Activated CD8-positive, alpha-beta memory T cell treated with anti-CD3 and anti-CD28 coated beads for 4 hours (primary cell): ENCODE measurements around the gene SFMBT2.

Experiments
- DNase-seq, 2 donors: peaks; one replicate each; pipeline ENCODE4 v3.0.0-alpha.2; 2020; ENCODE audit warnings: low read depth in 2 of 2

Gene SFMBT2

DNA sequence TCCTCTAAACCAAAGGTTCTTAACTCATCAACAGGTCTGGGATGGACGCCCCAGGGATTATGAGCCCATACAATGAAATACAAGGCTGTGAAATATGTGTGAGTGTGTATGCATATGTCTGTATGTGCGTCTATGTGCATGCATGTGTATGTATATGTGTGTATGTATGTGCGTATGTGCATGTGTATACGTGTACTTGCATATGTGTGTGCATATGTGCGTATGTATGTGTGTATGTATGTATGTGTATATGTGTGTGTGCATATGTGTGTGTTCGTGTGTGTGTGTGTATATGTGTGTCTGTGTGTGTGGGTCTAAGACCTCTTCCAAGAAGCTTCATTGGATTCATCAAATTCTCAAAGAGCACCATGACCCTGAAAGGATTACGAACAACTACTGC, 112.3 kb downstream of the SFMBT2 start:
- no peak for DNase-seq

DNA sequence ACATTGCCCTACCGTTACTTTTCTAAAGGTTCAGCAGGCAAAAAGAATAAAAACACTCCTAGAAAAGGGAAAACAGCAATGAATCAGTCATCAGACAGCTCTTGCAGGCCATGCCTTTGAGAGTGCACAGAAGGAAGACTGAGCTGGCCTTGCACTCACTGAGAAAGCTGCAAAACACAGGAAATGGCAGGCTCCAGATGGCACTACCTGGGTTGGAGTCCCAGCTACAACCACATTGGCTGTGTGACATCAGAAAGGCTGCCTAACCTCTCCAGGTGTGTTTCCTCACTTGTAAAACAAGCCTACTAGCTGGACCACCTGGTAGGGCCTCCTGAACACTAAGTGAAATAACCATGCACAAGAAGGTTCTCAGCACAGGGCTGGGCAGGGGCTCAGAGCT, 113.7 kb downstream of the SFMBT2 start:
- no peak for DNase-seq

DNA sequence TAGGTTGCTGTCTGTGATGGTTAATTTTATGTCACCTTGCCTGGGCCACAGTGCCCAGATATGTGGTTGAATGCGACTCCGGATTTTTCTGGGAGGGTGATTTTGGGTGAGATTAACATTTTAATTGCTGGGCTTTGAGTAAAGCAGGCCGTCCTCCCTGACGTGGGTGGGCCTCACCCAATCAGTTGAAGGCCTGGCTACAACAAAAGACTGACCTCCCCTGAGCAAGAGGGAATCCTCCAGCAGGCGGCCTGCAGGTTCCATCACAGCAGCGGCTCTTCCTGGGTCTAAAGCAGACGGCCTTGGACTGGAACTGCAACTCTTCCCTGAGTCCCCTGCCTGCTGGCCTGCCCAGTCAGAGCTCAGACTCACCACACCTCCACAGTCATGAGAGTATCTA, 114.2 kb downstream of the SFMBT2 start:
- no peak for DNase-seq

DNA sequence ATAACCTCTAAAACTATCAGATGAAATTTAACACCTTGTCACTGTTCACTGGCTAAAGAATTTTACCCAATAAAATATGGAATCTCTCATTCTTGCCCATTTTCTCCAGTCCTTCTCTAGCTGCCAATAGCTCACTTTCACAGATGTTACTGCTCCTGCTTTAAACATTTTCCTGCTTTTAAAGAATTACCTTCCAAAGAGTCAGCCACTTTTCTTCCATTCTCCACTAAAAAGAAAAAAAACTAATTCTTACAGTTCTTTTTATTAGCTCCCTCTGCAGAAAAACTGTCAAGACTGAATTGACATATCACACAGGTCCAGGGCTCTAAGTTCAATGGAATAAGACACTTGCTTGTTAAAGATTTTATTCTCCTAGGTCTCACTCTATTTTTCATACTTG, 114.8 kb downstream of the SFMBT2 start:
- no peak for DNase-seq

DNA sequence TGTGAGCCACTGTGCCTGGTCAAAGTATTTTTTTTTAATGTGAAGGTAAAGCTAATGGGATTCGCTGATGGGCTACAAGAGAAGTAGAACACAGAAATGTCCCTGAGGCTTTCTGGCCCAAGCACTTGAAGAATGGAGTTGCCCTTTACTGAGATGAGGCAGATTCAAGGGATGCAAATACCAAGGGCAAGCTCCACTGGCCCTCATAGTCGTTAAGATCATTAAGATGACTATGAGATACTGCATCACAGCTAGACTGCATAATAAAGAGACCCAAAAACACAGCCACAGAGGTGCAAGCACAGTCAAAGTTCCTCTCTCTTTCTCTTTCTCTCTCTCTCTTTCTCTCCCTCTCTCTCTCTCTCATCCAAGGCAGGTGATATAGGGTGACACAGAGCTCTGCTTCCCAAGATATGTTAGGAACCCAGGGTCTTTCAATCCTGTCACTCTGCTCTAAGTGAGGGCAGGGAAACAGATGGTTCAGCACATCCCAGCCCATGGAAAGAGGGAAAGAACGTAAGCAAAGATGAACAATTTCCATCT, 117.4 kb downstream of the SFMBT2 start:
- no peak for DNase-seq

DNA sequence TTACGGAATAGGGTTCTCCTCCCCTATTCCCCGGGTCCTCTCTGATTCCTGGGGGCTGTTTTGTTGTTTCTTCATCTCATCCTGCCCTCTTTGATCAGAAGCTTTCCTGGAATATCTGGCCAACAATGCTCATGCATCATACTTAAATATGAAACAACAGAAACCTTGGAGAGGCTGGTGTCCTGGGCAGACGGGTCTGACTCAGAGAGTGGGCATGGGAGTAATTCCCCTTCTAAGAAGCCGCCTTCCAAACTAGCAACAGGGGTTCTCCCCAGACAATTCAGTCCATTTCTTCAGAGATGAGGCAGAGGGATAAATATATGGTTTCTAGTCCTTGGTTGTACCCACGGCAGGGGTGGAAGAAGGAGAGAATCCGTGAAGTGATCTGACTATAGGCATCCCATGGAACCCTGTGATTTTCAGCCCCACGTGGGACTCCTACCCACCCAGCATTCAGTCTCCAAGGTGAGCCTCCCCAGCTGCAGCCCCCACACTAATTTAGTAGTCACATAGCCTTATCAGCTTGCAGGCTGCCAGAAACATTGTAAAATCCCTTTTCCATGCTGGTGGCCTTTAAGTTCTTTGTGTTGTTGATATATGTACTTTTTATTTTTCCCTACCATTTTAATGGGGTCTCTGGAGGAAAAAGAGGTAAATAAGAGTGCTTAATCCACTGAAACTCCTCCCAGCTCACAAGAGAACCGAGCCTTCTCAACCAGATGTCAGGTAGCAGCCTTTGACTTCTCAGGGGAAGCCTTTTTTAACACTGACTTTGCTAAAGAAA, 119.2 kb downstream of the SFMBT2 start:
- DNase-seq = no peak

DNA sequence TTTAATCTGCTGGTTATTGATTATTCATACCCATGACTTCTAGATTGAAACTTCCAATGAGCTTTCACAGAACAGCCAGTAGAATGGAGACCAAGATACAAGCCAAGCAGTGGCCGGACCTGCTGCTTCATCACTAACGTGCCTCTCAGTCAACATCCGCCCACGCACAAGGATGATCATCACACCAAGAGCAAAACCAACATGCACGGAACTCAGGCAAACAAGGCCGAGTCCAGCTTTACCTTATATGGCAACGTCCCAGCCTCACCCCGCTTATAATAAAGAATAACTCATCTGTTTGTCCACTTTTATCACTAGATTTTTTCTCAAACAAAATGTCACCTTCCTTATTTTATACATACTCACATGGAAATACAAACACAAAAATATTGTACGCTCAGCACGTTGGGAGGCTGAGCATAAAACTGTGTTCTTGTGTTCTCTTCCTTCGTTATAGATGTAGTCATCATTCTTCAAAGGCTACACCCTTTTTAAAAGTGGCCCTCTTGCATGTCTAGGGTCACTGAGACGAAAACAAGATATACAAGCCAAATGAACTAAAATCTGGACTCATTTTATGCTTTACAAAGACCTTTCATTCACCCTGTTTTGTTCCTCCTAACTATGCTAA, 122.7 kb downstream of the SFMBT2 start:
- DNase-seq = no peak

DNA sequence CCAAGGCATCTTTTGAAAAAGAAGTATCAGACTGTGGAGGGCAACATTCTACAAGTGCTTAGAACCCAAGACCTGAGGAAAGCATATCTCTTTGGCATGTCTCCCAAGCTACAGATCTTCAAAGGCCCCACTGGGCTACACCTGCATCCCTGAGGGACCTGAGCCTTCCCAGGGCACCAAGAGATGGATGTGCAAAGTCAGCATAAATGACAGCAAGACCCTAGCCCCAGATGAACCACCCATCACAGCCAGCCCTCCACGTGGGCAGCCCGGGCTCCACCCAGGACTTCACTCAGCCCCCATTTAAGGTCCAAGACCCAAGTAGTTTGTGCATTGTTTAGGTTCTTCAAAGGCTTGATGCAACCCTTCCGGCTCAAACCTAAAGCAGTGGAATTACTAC, 123.5 kb downstream of the SFMBT2 start:
- no peak for DNase-seq

DNA sequence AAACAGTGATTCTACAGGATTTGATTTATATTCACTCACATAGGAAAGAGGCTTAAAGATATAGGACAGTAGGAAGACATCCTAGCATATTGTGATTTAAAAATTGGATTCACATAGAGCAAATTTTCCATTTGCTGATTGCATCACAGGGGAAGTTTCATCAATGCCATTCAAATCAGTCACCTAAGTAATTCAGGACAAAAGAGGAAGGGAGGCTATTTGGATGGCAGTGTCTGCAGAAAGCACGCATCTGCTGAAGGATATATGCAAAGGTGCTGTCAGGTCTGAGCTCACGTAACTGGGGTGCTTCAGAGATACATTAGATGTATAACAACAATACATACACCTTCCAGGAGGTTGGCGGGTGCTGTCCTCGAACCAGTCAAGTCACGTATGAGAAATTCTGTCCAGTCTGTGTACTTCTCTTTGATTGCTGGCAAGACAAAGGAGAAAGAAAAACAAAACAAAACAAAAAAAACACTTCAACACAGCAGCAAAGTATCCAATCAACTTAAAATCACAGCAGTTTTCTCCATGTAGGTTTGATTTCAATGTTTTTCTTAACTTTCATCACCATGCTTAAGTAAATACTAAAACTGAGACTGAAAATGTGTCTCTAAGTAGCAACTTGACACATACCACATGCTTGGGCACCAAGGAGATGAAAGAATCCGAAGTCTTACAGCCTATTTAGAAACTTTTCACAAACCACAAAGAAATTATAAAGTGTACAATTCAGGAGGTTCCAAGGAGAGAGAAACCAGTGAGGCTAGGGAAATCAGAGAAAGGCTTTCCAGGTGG, 125.1 kb downstream of the SFMBT2 start:
- DNase-seq = no peak

DNA sequence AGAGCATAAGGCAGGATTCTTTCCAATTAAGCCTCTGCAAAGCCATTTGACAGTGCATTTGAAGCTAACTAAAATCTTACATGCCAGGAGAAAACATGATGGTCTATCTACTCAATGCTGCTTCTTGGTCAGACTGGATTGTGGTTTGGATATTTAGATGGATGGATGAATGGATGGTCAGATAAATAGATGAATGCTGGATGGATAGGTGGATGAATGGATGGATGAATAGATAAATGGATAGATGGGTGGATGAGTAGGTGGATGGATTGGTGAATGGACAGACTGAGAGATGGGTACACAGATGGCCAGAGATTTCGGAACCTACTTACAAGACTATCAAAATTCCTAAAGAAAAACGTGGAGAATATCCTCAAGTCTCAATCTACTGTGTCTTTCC, 127.6 kb downstream of the SFMBT2 start:
- DNase-seq = no peak

DNA sequence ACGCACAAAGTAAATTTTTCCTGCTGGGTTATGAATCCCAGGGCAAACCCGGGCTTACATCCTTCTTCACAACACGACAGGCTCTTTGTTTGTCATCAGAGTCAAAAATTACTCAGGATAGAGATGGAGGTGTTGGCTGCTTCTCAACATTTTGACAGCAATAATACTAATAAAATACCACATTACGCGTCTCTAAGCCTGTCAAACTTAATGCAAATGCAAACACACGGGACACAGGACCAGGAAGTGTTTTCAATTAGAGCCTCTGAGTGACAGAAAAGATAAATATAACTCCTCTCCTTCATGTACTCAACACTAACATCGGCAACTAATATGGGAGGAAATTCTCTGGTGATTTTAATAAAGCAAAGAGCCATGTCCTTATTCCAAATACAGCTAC, 128.4 kb downstream of the SFMBT2 start:
- no peak for DNase-seq

DNA sequence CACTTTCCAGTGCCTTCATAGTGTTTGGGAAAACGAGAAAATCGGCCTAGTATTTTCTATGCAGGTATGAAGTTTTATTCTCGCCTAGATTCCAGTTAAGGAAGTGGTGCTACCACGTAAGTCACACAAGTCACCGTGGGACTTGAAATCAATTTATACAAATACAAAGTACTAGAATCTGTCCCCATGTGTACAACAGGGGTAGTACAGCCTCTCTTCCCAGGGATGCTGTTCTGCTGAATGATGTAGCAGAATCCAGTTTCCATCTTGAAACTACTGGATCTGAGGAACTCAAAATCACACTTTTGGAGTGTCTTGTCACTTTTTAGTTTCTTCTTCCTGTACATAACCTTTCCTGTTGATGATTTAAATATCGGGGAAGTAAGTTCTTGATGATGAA, 129.4 kb downstream of the SFMBT2 start:
- DNase-seq = no peak

DNA sequence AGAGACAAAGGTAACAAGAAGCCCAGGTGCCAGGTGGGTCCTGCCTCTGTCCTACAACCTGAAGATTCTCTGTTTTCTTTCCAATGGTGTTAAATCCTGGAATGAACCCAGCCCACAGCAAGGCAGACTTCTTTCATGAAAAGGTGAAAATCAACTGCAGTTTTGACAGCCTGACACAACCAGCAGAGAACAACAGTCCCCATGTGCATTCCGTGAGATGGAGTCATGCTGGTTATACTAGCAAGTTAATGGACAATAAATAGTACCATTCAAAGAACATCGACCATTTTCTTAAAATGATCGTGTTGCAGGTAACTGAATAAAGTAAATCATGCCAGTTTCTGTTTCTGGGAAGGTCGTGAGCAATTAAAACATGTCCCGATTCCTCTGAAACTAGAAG, 131.5 kb downstream of the SFMBT2 start:
- DNase-seq = no peak

DNA sequence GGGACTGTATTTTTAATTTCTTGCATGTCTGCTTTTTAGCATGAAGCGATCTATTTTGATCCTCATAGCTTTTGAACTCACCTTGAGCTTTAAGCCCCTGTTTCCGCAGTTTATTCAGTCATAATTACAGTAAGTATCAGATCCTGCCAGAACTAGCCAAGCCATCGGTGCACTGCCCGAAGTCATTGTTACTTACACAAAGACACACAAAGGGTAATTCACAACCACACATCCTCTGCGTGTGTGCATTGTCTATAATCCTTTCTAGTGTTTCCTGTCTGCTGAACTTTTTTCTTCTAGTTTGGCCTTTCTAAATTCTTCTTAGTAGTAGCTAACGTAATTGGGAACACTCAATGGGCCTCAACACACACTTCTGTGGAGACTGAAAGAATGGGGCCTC, 133.0 kb downstream of the SFMBT2 start:
- no peak for DNase-seq

DNA sequence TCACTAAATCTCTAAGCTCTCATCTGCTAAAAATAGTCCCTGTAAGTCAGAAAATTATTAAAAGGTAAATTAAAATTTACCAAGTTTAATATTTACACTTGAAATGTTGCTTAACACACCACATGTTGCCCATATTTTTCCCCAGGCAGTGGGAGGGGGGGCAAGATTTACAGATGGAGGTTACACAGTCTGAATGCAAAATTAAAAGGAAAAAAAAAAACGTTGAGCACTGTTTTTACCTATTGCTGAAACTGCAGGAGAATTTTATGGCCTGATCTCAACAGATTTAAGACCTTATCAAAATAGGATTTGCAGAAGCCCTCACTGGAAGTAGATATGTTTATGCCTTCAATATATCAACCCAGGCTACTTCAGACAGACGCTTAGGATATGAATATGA, 133.4 kb downstream of the SFMBT2 start:
- no peak for DNase-seq

DNA sequence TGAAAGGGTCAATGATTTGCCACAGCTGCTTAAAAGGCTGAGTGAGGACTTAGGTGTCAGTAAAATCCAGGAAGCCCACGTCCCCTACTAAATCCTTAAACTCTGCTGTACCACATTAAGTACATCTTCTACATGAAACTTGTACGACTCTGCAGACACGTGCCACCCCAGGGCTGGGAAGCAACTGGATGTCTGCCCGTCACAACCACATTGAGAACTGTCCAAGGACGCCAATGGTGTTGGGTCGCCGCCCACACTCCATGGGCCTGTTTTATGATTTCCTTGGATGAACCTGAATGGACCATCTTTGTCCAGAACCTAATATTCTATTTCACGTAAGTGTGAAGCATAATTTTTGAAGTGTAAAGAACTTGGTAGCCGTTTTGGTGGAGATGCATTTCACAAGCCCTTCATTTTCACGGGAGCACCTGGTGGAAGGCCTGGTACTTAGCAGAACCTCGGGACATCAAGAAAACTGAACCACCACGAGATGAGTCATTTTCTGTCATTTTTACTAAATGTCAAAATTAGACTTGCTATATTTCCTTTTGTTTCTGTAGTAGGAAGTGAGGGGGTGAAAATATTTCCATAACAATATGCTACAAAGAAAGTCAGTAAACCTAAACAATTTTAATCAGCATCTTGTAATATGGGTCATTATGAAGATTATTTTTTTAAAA, 134.9 kb downstream of the SFMBT2 start:
- DNase-seq = no peak

DNA sequence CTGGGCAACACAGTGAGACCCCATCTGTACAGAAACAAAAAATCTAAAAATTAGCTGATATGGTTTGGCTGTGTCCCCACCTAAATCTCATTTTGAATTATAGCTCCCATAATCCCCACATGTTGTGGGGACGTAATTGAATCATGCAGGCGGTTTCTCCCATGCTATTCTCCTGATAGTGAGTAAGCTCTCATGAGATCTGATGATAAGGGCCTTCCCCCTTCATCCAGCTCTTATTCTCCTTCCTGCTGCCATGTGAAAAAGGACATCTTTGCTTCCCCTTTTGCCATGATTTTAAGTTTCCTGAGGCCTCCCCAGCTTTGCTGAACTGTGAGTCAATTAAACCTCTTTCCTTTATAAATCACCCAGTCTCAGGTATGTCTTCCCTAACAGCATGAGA, 136.5 kb downstream of the SFMBT2 start:
- DNase-seq = no peak

DNA sequence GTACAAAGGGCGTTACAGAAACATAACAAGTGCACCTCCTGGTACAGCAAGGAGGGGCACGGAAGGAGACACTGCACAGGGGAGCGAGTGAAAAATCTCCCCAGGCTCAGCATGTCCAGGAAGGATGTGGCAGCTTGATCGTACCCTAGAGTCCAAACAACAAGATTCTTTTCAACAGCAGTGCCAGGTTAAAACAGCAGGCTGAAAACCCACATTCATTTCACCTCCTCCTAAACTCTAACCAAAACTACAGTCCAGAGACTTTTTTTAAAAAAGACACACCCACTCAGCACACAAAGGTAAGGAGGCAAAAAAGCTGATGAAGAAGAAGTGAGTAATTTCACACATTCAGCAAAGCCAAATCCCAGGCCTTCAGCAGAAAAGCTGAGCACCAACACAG, 138.8 kb downstream of the SFMBT2 start:
- DNase-seq = no peak

DNA sequence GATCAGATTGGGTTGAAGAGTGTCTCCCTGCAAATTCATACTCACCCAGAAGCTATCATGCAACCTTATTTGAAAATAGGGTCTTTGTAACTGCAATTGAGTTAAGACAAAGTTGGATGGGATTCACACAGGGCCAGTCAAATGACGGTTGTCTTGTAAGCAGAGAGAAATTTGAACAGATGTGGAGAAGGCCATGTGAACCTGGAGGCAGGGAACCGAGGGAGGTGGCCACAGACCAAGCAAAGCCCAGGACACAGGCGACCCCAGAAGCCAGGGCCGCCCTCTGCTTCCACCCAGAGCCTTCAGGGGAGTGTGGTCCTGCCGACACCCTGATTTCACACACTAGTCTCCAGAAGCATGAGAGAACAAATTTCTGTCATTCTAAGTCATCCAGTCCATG, 140.8 kb downstream of the SFMBT2 start:
- no peak for DNase-seq

DNA sequence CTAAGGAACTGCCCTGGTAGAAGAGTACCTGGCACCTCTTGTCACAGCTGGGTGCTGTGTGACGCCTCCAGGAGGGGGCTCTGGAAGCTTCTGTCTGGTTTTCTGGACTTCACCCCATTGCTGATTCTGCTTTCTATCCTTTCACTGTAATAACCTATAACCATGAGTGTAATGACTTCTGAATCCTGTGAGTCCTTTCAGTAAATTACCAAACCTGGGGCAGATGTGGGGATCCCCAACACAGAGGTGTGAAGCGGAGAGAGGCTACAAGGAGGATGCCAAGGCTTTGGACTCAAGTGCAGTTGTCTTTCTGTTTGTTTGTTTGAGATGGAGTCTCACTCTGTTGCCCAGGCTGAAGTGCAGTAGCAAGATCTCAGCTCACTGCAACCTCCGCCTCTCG, 143.7 kb downstream of the SFMBT2 start:
- no peak for DNase-seq

DNA sequence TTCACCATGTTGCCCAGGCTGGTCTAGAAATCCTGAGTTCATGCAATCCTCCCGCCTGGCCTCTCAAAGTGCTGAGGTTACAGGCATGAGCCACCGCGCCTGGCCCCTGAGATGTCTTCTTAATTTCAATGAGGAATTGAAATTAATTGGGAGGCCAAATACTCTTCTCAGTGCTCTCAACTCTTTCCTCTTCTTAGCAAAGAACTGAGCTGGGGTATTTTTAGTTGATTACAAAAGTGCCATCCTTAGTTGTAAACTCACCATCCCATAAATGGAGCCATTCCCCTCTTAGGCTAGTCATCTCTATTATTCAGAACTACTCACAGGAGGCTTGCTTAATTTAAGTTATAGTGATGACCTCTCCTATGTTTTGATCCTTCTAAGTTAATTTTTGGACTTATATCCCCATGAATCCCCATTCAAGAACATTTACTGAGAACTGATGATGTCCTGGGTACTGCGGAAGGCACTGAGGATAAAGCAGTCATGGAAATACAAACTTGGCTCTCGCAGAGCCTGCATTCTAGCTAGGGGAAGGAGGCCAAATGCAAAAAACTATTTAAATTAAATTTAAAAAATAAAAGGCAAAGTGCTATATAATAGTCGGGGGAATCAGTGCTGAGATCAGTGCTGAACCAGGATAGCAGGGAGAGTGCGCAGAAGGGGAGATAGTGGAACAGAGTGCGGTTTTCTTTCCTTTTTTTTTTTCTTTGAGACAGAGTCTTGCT, 145.3 kb downstream of the SFMBT2 start:
- no peak for DNase-seq
